ENCODE results near the gene RNF220.

The RNF220 gene

DNA sequence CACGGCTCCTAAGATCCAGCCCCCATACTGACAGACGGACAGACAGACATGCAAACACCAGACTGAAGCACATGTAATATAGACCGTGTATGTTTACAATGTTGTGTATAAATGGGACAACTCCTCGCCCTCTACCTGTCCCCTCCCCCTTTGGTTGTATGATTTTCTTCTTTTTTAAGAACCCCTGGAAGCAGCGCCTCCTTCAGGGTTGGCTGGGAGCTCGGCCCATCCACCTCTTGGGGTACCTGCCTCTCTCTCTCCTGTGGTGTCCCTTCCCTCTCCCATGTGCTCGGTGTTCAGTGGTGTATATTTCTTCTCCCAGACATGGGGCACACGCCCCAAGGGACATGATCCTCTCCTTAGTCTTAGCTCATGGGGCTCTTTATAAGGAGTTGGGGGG lies 246.0 kb downstream of the RNF220 start:
- H3K4me2 ChIP-seq (ENCODE audit: low read length) = no peak overlapping the region
- no peaks in the 10 kb centered on the region for H3K79me2 ChIP-seq (ENCODE audit: control insufficient read depth, insufficient read depth, low read length, poor library complexity)
- no peak overlapping the region for H3K27ac ChIP-seq (ENCODE audit: low read depth, low read length)
- no peak overlapping the region for H2BK12ac ChIP-seq (ENCODE audit: low read length)
- H4K12ac ChIP-seq (ENCODE audit: low read depth, low read length) = no peak overlapping the region
- no peak overlapping the region for H3K9ac ChIP-seq (ENCODE audit: low read length)
- H2BK5ac ChIP-seq (ENCODE audit: low read depth, low read length, poor library complexity) = no peak overlapping the region
- no peak overlapping the region for H4K8ac ChIP-seq (ENCODE audit: low read depth, low read length)
- no peak overlapping the region for H2AFZ ChIP-seq (ENCODE audit: insufficient read depth, low read length, poor library complexity)
- H2BK120ac ChIP-seq (ENCODE audit: insufficient read depth, low read length, poor library complexity) = no peak overlapping the region
- H3K4me1 ChIP-seq (ENCODE audit: control insufficient read depth in 1 of 2, insufficient read depth in 2 of 2, low read length in 2 of 2) = no peaks in the 10 kb centered on the region
- H3K79me1 ChIP-seq (ENCODE audit: low read length) = no peaks in the 10 kb centered on the region
- H2AK5ac ChIP-seq (ENCODE audit: low read length) = no peak overlapping the region
- H3K4ac ChIP-seq (ENCODE audit: low read depth, low read length) = no peak overlapping the region
- no peak overlapping the region for H3K14ac ChIP-seq (ENCODE audit: low read length)
- no peak overlapping the region for H4K91ac ChIP-seq (ENCODE audit: low read depth, low read length)
- peaks cover 51 to 56% of the 10 kb centered on the region in 2 experiments for H3K36me3 ChIP-seq (ENCODE audit: control insufficient read depth in 1 of 2, insufficient read depth in 2 of 2, low read length in 2 of 2)
- no peak overlapping the region for H3K18ac ChIP-seq (ENCODE audit: low read length)
- DNase-seq = no peak
- WGBS (ENCODE audit: extremely low coverage, insufficient coverage, insufficient read length) = no CpG with 5 or more reads among the region's 8 CpGs
- H3K4me3 ChIP-seq (ENCODE audit: low read depth, low read length) = no peak overlapping the region
- no peak overlapping the region for H3K23ac ChIP-seq (ENCODE audit: low read length)
- no peaks in the 10 kb centered on the region for H3K27me3 ChIP-seq (ENCODE audit: insufficient read depth, low read length)
- H3K9me3 ChIP-seq (ENCODE audit: insufficient read depth, low read depth, low read length) = no peaks in the 10 kb centered on the region

DNA sequence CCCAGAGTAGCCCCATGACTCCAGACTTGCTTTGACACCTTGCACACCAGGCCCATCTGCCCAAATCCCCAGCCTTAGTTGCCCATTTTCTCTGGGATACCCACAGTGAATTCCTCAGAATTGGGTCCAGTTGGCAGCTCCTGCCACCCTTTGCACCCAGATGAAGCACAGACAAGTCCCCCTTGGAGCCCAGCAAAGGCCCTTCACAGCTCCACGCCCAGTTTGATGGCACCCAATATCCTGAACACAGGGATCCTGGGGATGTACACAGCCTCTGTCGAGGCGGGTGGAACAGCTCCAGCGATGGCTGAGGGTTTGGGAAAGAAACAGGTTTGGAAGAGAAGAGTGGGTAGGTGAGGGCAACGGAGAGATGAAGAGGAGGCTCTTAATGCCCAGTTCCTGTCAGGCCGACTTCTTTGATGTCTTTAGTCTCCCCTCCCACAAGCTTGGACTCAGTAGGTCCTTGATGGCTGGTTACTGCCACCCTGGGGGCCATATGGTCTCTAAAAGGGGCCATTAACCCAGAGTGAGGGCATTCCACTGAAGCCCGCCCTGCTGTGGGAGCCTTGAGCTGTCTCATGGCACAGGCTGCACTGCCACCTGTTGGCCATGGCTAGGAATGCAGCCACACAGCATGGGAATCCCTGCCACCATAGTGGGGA lies 247.5 kb downstream of the RNF220 start:
- WGBS (ENCODE audit: extremely low coverage, insufficient coverage, insufficient read length) = no CpG with 5 or more reads among the region's 7 CpGs

DNA sequence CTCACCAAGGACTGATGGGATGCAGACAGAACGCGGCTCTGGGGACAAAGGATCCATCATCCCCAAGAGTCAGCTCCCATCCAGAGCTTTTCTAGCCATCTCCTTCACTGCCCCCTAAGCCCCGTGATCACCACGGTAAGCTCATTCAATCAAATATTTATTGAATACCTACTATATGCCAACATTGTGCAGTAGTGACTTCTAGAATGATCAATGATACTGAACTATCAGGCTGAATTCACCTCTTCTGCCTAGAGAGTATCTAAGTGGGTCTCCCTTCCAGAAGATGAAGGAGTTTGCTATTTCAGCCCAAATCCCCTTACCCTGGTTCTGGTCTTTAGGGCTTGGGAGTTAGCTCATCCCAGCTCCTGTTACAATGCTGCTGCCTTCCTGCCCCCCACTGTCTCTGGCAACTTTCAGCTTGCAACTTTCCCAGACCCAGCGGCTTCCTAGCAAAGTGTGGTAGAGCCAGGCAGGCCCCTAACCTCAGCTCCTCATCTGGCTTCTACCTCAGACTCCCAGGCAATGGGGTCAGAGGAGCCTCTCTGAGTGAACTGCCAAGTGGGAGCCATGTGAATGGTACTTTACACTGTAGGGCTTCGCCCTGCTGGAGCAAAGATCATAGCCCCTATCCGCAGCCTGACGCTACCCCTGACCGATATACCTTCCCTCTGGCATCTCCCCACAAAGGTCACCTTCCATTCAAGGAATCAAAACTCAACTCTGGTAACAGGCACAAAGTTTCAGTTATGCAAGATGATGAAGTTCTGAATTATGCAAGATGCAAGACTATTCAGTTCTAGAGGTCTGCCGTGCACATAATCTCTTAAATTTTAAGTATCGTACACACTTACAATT lies 248.3 kb downstream of the RNF220 start:
- no peak overlapping the region for H2BK5ac ChIP-seq (ENCODE audit: low read depth, low read length, poor library complexity)
- H2AFZ ChIP-seq (ENCODE audit: insufficient read depth, low read length, poor library complexity) = no peak overlapping the region
- no peak overlapping the region for H3K23ac ChIP-seq (ENCODE audit: low read length)
- no peaks in the 10 kb centered on the region for H3K27me3 ChIP-seq (ENCODE audit: insufficient read depth, low read length)
- H3K4me1 ChIP-seq (ENCODE audit: control insufficient read depth in 1 of 2, insufficient read depth in 2 of 2, low read length in 2 of 2) = no peaks in the 10 kb centered on the region
- H3K4me3 ChIP-seq (ENCODE audit: low read depth, low read length) = no peak overlapping the region
- no peak overlapping the region for H2BK12ac ChIP-seq (ENCODE audit: low read length)
- no peak overlapping the region for H4K91ac ChIP-seq (ENCODE audit: low read depth, low read length)
- no peak overlapping the region for H3K9ac ChIP-seq (ENCODE audit: low read length)
- no peak overlapping the region for H3K14ac ChIP-seq (ENCODE audit: low read length)
- H4K8ac ChIP-seq (ENCODE audit: low read depth, low read length) = no peak overlapping the region
- H3K4me2 ChIP-seq (ENCODE audit: low read length) = no peak overlapping the region
- no peak overlapping the region for H4K12ac ChIP-seq (ENCODE audit: low read depth, low read length)
- no peak overlapping the region for H3K4ac ChIP-seq (ENCODE audit: low read depth, low read length)
- no peak overlapping the region for H2BK120ac ChIP-seq (ENCODE audit: insufficient read depth, low read length, poor library complexity)
- WGBS (ENCODE audit: extremely low coverage, insufficient coverage, insufficient read length) = no CpG with 5 or more reads among the region's 11 CpGs
- no peaks in the 10 kb centered on the region for H3K79me2 ChIP-seq (ENCODE audit: control insufficient read depth, insufficient read depth, low read length, poor library complexity)
- no peak overlapping the region for H3K18ac ChIP-seq (ENCODE audit: low read length)
- no peaks in the 10 kb centered on the region for H3K9me3 ChIP-seq (ENCODE audit: insufficient read depth, low read depth, low read length)
- peaks cover 38 to 39% of the 10 kb centered on the region in 2 experiments for H3K36me3 ChIP-seq (ENCODE audit: control insufficient read depth in 1 of 2, insufficient read depth in 2 of 2, low read length in 2 of 2)
- H3K27ac ChIP-seq (ENCODE audit: low read depth, low read length) = no peak overlapping the region
- peak in 1 of 2 donors; percentile 15 for DNase-seq
- H3K79me1 ChIP-seq (ENCODE audit: low read length) = no peaks in the 10 kb centered on the region
- no peak overlapping the region for H2AK5ac ChIP-seq (ENCODE audit: low read length)

More for the DNA sequence above, 247.5 kb downstream of the RNF220 start:
- Histone ChIP-seq H3K4me1 (ENCODE audit: control insufficient read depth in 1 of 2, insufficient read depth in 2 of 2, low read length in 2 of 2) (no peaks in the 10 kb centered on the region), H3K79me1 (ENCODE audit: low read length) (no peaks in the 10 kb centered on the region), H4K91ac (ENCODE audit: low read depth, low read length) (no peak overlapping the region), H3K36me3 (ENCODE audit: control insufficient read depth in 1 of 2, insufficient read depth in 2 of 2, low read length in 2 of 2) (peaks cover 42 to 44% of the 10 kb centered on the region in 2 experiments), H2AFZ (ENCODE audit: insufficient read depth, low read length, poor library complexity) (no peak overlapping the region), H3K27ac (ENCODE audit: low read depth, low read length) (no peak overlapping the region), H3K23ac (ENCODE audit: low read length) (no peak overlapping the region), H2BK12ac (ENCODE audit: low read length) (no peak overlapping the region), H2BK5ac (ENCODE audit: low read depth, low read length, poor library complexity) (no peak overlapping the region), H3K4me2 (ENCODE audit: low read length) (no peak overlapping the region), H3K9ac (ENCODE audit: low read length) (no peak overlapping the region), H3K27me3 (ENCODE audit: insufficient read depth, low read length) (no peaks in the 10 kb centered on the region), H3K18ac (ENCODE audit: low read length) (no peak overlapping the region), H3K9me3 (ENCODE audit: insufficient read depth, low read depth, low read length) (no peaks in the 10 kb centered on the region), H3K14ac (ENCODE audit: low read length) (no peak overlapping the region), H3K4me3 (ENCODE audit: low read depth, low read length) (no peak overlapping the region), H3K79me2 (ENCODE audit: control insufficient read depth, insufficient read depth, low read length, poor library complexity) (no peaks in the 10 kb centered on the region), H3K4ac (ENCODE audit: low read depth, low read length) (no peak overlapping the region), H4K12ac (ENCODE audit: low read depth, low read length) (no peak overlapping the region), H2AK5ac (ENCODE audit: low read length) (no peak overlapping the region), H4K8ac (ENCODE audit: low read depth, low read length) (no peak overlapping the region), H2BK120ac (ENCODE audit: insufficient read depth, low read length, poor library complexity) (no peak overlapping the region)
- peak; percentile 79 to 91 for DNase-seq

DNA sequence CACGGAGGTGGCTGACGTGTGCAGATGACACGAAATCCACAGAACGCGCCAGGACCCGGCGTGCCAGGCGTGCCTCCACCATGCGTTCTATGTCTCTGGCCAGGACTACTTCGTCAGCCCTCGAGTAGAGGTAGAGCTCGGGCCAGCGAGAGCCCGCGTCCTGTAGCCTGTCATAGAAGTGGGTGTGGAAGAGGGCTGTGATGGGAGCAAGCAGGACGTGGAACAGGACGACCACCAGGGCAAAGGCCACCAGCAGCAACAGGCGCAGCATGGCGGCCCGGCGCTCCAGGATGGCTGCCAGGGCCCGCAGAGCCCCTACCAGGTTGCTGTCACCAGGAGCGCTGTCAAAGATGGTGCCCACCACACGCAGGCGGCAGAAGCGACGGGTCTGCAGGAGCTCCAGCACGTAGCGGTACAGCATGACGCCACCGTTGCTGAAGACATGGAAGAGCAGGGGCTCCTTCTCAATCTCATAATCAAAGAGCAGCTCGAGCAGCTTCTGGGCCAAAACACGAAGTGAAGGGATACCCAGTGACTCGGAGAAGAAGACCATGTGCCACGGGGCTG lies 249.6 kb downstream of the RNF220 start:
- H2BK5ac ChIP-seq (ENCODE audit: low read depth, low read length, poor library complexity) = no peak overlapping the region
- H3K27ac ChIP-seq (ENCODE audit: low read depth, low read length) = no peak overlapping the region
- no peak overlapping the region for H3K4me3 ChIP-seq (ENCODE audit: low read depth, low read length)
- no peak overlapping the region for H4K12ac ChIP-seq (ENCODE audit: low read depth, low read length)
- peaks cover 28 to 29% of the 10 kb centered on the region in 2 experiments for H3K36me3 ChIP-seq (ENCODE audit: control insufficient read depth in 1 of 2, insufficient read depth in 2 of 2, low read length in 2 of 2)
- no peak overlapping the region for H3K14ac ChIP-seq (ENCODE audit: low read length)
- no peak overlapping the region for H3K4me2 ChIP-seq (ENCODE audit: low read length)
- H2BK12ac ChIP-seq (ENCODE audit: low read length) = no peak overlapping the region
- H3K23ac ChIP-seq (ENCODE audit: low read length) = no peak overlapping the region
- peak in 1 of 2 donors; percentile 30 for DNase-seq
- no peak overlapping the region for H2AFZ ChIP-seq (ENCODE audit: insufficient read depth, low read length, poor library complexity)
- no peaks in the 10 kb centered on the region for H3K79me1 ChIP-seq (ENCODE audit: low read length)
- no peak overlapping the region for H4K91ac ChIP-seq (ENCODE audit: low read depth, low read length)
- H3K27me3 ChIP-seq (ENCODE audit: insufficient read depth, low read length) = no peaks in the 10 kb centered on the region
- no peak overlapping the region for H2BK120ac ChIP-seq (ENCODE audit: insufficient read depth, low read length, poor library complexity)
- H3K4ac ChIP-seq (ENCODE audit: low read depth, low read length) = no peak overlapping the region
- H3K18ac ChIP-seq (ENCODE audit: low read length) = no peak overlapping the region
- no peak overlapping the region for H3K9ac ChIP-seq (ENCODE audit: low read length)
- no peaks in the 10 kb centered on the region for H3K9me3 ChIP-seq (ENCODE audit: insufficient read depth, low read depth, low read length)
- WGBS (ENCODE audit: extremely low coverage, insufficient coverage, insufficient read length) = no CpG with 5 or more reads among the region's 35 CpGs
- no peak overlapping the region for H2AK5ac ChIP-seq (ENCODE audit: low read length)
- H3K79me2 ChIP-seq (ENCODE audit: control insufficient read depth, insufficient read depth, low read length, poor library complexity) = no peaks in the 10 kb centered on the region
- H4K8ac ChIP-seq (ENCODE audit: low read depth, low read length) = no peak overlapping the region
- no peaks in the 10 kb centered on the region for H3K4me1 ChIP-seq (ENCODE audit: control insufficient read depth in 1 of 2, insufficient read depth in 2 of 2, low read length in 2 of 2)

Data from trophoblast cell (in vitro differentiated cells and primary cell).